Left cardiac atrium (tissue), 4 donors: Measurements from ENCODE around the gene KCNMA1. TPM values are rescaled to one million over a fixed set of nuclear protein-coding genes. Genes with fewer than 3 reads are reported as not detected.

Experiments used
- ATAC-seq, 2 donors: fragments of 200-7000 bp; cut with Tn5 transposase; one replicate each; pipeline ENCODE4 v1.9.1; 2020; ENCODE audit warnings: mild to moderate bottlenecking in 2 of 2, moderate library complexity in 2 of 2
- DNase-seq: peaks from one replicate; pipeline ENCODE4 v3.0.0-alpha.2; 2020
- intact Hi-C, 2 donors: fragments of 100-400 bp; cut with DNase I; formaldehyde crosslinking; loops; one replicate each; pipeline versions ENCODE4 v1.14.1 to v1.15.1; 2022 to 2023
- total RNA-seq, 2 donors: library from RNA; stranded (reverse); fragmentation: NEBNext Ultra II Directional; extraction: Animal tissue kit (Norgen Biotek cat#: 25700); gene quantifications; one replicate each; pipeline ENCODE4 v1.2.1, GENCODE V29; 2021
- donor health status: DM: no; HTN: yes; CAD: no.
- donor health status: DM: no; HTN: yes; CAD: no; lungs with severe emphysema.
- donor health status: DM: yes; HTN: yes; CAD: no.
- donor health status: Dilated cardiomyopathy.

KCNMA1 gene
- total RNA-seq, 2 donors from 2014 or later, result 4.1 to 5.3 TPM

GRCh38 chr10:77163670-77164348, 473.8 kb downstream of the KCNMA1 start:
- DNase-seq, result peak; percentile 48
- intact Hi-C loops, result loop anchor here (5.0 to 10.0 kb wide), 2 partner anchors 228 to 551 kb away; no protein-coding TSS in a partner anchor

GRCh38 chr10:77162697-77163096, 474.9 kb downstream of the KCNMA1 start:
- DNase-seq (no peak), ATAC-seq (no peak)
- intact Hi-C loops, result loop anchor here (5.0 to 10.0 kb wide), 2 partner anchors 230 to 552 kb away; no protein-coding TSS in a partner anchor

More at GRCh38 chr10:77163670-77164348, 473.8 kb downstream of the KCNMA1 start:
- ATAC-seq, result peak; percentile 59 to 97

GRCh38 chr10:77160679-77161078, 476.9 kb downstream of the KCNMA1 start:
- no peak for ATAC-seq
- intact Hi-C loops, result loop anchor here (5.0 to 10.0 kb wide), 2 partner anchors 232 to 554 kb away; no protein-coding TSS in a partner anchor

GRCh38 chr10:77159538-77160110, 478.0 kb downstream of the KCNMA1 start:
- intact Hi-C loops, result loop anchor here (5.0 to 10.0 kb wide), 2 partner anchors 233 to 555 kb away; no protein-coding TSS in a partner anchor
- ATAC-seq (no peak), DNase-seq (no peak)

More at GRCh38 chr10:77160679-77161078, 476.9 kb downstream of the KCNMA1 start:
- no peak for DNase-seq

- intact Hi-C loops, result no loop called here
- DNase-seq, result no peak
- no peak for ATAC-seq
These were observed 478.9 kb downstream of the KCNMA1 start for GRCh38 chr10:77158666-77159065.

- ATAC-seq (peak in 1 of 2 donors; percentile 22), DNase-seq (no peak)
- intact Hi-C loops, result no loop called here
These were observed 480.2 kb downstream of the KCNMA1 start for GRCh38 chr10:77157248-77158019.

- intact Hi-C loops, result no loop called here
- no peak for DNase-seq
- peak; percentile 19 to 76 for ATAC-seq
These were observed 481.2 kb downstream of the KCNMA1 start for GRCh38 chr10:77156406-77156879.

- no peak for ATAC-seq
- DNase-seq, result no peak
- intact Hi-C loops, result no loop called here
These were observed 485.4 kb downstream of the KCNMA1 start for GRCh38 chr10:77152256-77152655.

- intact Hi-C loops, result no loop called here
- DNase-seq (no peak), ATAC-seq (no peak)
These were observed 486.2 kb downstream of the KCNMA1 start for GRCh38 chr10:77151408-77151807.

- intact Hi-C loops, result no loop called here
- no peak for DNase-seq
- ATAC-seq, result no peak
These were observed 487.9 kb downstream of the KCNMA1 start for GRCh38 chr10:77149706-77150105.

- no peak for DNase-seq
- no peak for ATAC-seq
- intact Hi-C loops, result no loop called here
These were observed 488.6 kb downstream of the KCNMA1 start for GRCh38 chr10:77149001-77149400.

GRCh38 chr10:77147871-77148270, 489.7 kb downstream of the KCNMA1 start:
- intact Hi-C loops, result no loop called here
- DNase-seq, result no peak
- ATAC-seq, result no peak

- intact Hi-C loops, result no loop called here
- DNase-seq, result no peak
- ATAC-seq, result no peak
These were observed 490.8 kb downstream of the KCNMA1 start for GRCh38 chr10:77146712-77147336.

- intact Hi-C loops, result no loop called here
- DNase-seq (no peak), ATAC-seq (no peak)
These were observed 493.0 kb downstream of the KCNMA1 start for GRCh38 chr10:77144656-77145055.

GRCh38 chr10:77139252-77140160, 498.1 kb downstream of the KCNMA1 start:
- ATAC-seq (no peak), DNase-seq (no peak)
- intact Hi-C loops, result no loop called here

- intact Hi-C loops, result no loop called here
- DNase-seq (no peak), ATAC-seq (no peak)
These were observed 499.1 kb downstream of the KCNMA1 start for GRCh38 chr10:77138541-77138940.

- ATAC-seq (no peak), DNase-seq (no peak)
- intact Hi-C loops, result no loop called here
These were observed 502.1 kb downstream of the KCNMA1 start for GRCh38 chr10:77135555-77135954.

GRCh38 chr10:77131214-77131613, 506.4 kb downstream of the KCNMA1 start:
- no peak for ATAC-seq
- intact Hi-C loops, result no loop called here
- DNase-seq, result no peak
